HCT116 (cell line): ENCODE measurements around the gene KYNU.

Source experiments
- POLR2A ChIP-seq: IDR thresholded peaks from 2 replicates; pipeline ENCODE4 v1.7.0; 2011; ENCODE audit warnings: borderline replicate concordance; ENCODE audit not compliant: insufficient read depth, insufficient read length; ENCODE audit errors: extremely low read depth
- TF ChIP-seq, protein P1 (sequence below): IDR thresholded peaks from 2 replicates; pipeline ENCODE4 v1.6.1; 2012

GRCh38 chr2:142885543-142885942 is 8.1 kb downstream of the KYNU start:
- TF ChIP-seq POLR2A: no peak
- TF ChIP-seq, protein P1, sequence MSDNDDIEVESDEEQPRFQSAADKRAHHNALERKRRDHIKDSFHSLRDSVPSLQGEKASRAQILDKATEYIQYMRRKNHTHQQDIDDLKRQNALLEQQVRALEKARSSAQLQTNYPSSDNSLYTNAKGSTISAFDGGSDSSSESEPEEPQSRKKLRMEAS: no peak
